ENCODE measurements around the gene PLCB1.
"Not testable (repeated sequence)": the region's sequence is repeated elsewhere in the genome, so short reads cannot be mapped to it uniquely, and the experiment has no call there.

PLCB1 gene

GRCh38 chr20:8131598-8132483, at the start of gene PLCB1:
Gene PLCB1 (plus strand): TSS chr20:8132266. CDS start chr20:8132652, 386 bp downstream.
- H3K27ac ChIP-seq (ENCODE audit: low read depth in 2 of 2, low read length in 2 of 2), result peak within 1 kb of the TSS in 1 of 2 donors; percentile 29

DNA sequence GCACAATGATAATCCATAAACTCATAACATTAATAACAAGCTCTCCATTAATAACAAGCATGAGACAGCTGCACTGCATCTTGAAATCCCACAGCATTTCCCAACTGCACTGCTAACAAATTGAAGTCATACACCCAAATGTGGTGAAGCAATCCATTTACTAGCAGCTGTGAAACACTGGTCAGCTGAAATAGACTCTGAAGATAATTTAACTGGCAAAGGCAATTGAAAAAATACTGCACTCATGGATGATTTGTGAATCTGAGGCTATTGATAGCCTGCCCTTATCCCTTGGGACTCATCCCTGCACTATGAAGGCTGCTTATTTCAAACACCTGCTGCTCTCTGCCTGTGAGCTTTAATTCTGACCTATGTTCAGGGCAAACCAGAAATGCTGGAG, 49.1 kb upstream of the PLCB1 start:
- H3K4me1 ChIP-seq (ENCODE audit: control insufficient read depth in 2 of 2, insufficient read depth in 2 of 2, low read length in 2 of 2), result no peaks in the 10 kb centered on the region
- no peak overlapping the region for H3K9ac ChIP-seq (ENCODE audit: low read depth in 1 of 2, low read length in 2 of 2)
- no peak overlapping the region for H3K27ac ChIP-seq (ENCODE audit: low read depth in 2 of 2, low read length in 2 of 2)

More at GRCh38 chr20:8131598-8132483, at the start of gene PLCB1:
- Histone ChIP-seq H3K9me3 (ENCODE audit: control insufficient read depth in 2 of 2, low read length in 2 of 2) (no peaks in the 10 kb centered on the region), H3K27me3 (ENCODE audit: control insufficient read depth in 2 of 2, insufficient read depth in 2 of 2, low read length in 2 of 2) (peaks cover 6 to 10% of the 10 kb centered on the region in 2 donors), H3K4me1 (ENCODE audit: control insufficient read depth in 2 of 2, insufficient read depth in 2 of 2, low read length in 2 of 2) (no peaks in the 10 kb centered on the region), H3K36me3 (ENCODE audit: control insufficient read depth in 2 of 2, insufficient read depth in 2 of 2, low read length in 2 of 2) (no peaks in the 10 kb centered on the region), H3K9ac (ENCODE audit: low read depth in 1 of 2, low read length in 2 of 2) (peak within 1 kb of the TSS in 1 of 2 donors; percentile 33), H3K4me3 (ENCODE audit: low read length in 2 of 2) (peak within 1 kb of the TSS; percentile 62)

GRCh38 chr20:8089668-8090067, 42.4 kb upstream of the PLCB1 start:
- no peaks in the 10 kb centered on the region for H3K36me3 ChIP-seq (ENCODE audit: control insufficient read depth in 2 of 2, insufficient read depth in 2 of 2, low read length in 2 of 2)
- H3K4me3 ChIP-seq (ENCODE audit: low read length in 2 of 2), result no peak overlapping the region
- no peaks in the 10 kb centered on the region for H3K4me1 ChIP-seq (ENCODE audit: control insufficient read depth in 2 of 2, insufficient read depth in 2 of 2, low read length in 2 of 2)
- no peak overlapping the region for H3K9ac ChIP-seq (ENCODE audit: low read depth in 1 of 2, low read length in 2 of 2)
- H3K9me3 ChIP-seq (ENCODE audit: control insufficient read depth in 2 of 2, low read length in 2 of 2), result no peaks in the 10 kb centered on the region
- H3K27me3 ChIP-seq (ENCODE audit: control insufficient read depth in 2 of 2, insufficient read depth in 2 of 2, low read length in 2 of 2), result no peaks in the 10 kb centered on the region
- no peak overlapping the region for H3K27ac ChIP-seq (ENCODE audit: low read depth in 2 of 2, low read length in 2 of 2)

More for the DNA sequence above, 49.1 kb upstream of the PLCB1 start:
- no peaks in the 10 kb centered on the region for H3K36me3 ChIP-seq (ENCODE audit: control insufficient read depth in 2 of 2, insufficient read depth in 2 of 2, low read length in 2 of 2)
- no peak overlapping the region for H3K4me3 ChIP-seq (ENCODE audit: low read length in 2 of 2)
- no peaks in the 10 kb centered on the region for H3K9me3 ChIP-seq (ENCODE audit: control insufficient read depth in 2 of 2, low read length in 2 of 2)
- no peaks in the 10 kb centered on the region for H3K27me3 ChIP-seq (ENCODE audit: control insufficient read depth in 2 of 2, insufficient read depth in 2 of 2, low read length in 2 of 2)

GRCh38 chr20:8094415-8094818, 37.6 kb upstream of the PLCB1 start:
- no peaks in the 10 kb centered on the region for H3K36me3 ChIP-seq (ENCODE audit: control insufficient read depth in 2 of 2, insufficient read depth in 2 of 2, low read length in 2 of 2)
- no peaks in the 10 kb centered on the region for H3K9me3 ChIP-seq (ENCODE audit: control insufficient read depth in 2 of 2, low read length in 2 of 2)
- no peaks in the 10 kb centered on the region for H3K4me1 ChIP-seq (ENCODE audit: control insufficient read depth in 2 of 2, insufficient read depth in 2 of 2, low read length in 2 of 2)
- no peak overlapping the region for H3K4me3 ChIP-seq (ENCODE audit: low read length in 2 of 2)
- H3K9ac ChIP-seq (ENCODE audit: low read depth in 1 of 2, low read length in 2 of 2), result no peak overlapping the region
- H3K27me3 ChIP-seq (ENCODE audit: control insufficient read depth in 2 of 2, insufficient read depth in 2 of 2, low read length in 2 of 2), result no peaks in the 10 kb centered on the region
- H3K27ac ChIP-seq (ENCODE audit: low read depth in 2 of 2, low read length in 2 of 2), result no peak overlapping the region

DNA sequence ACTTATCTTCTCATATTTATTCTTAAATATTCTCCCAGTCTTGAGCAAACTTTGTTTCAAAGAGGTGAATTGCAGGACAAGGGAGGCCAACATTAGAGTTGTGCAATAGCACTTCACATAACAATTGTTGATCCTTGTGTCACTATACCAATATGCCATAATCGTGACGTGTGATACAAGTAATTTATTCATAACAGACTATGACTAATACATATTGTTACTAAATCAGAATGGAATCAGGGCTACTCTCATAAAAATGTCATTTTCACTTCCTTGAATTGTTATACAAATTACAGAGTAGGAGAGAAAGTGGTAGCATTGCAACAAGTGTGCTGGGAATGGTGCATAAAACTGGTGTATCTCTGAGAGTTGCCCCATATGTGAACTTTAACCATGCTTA, 37.2 kb upstream of the PLCB1 start:
- Histone ChIP-seq H3K36me3 (ENCODE audit: control insufficient read depth in 2 of 2, insufficient read depth in 2 of 2, low read length in 2 of 2) (no peaks in the 10 kb centered on the region), H3K9me3 (ENCODE audit: control insufficient read depth in 2 of 2, low read length in 2 of 2) (no peaks in the 10 kb centered on the region), H3K27me3 (ENCODE audit: control insufficient read depth in 2 of 2, insufficient read depth in 2 of 2, low read length in 2 of 2) (no peaks in the 10 kb centered on the region), H3K27ac (ENCODE audit: low read depth in 2 of 2, low read length in 2 of 2) (no peak overlapping the region), H3K4me3 (ENCODE audit: low read length in 2 of 2) (no peak overlapping the region), H3K4me1 (ENCODE audit: control insufficient read depth in 2 of 2, insufficient read depth in 2 of 2, low read length in 2 of 2) (no peaks in the 10 kb centered on the region), H3K9ac (ENCODE audit: low read depth in 1 of 2, low read length in 2 of 2) (no peak overlapping the region)

DNA sequence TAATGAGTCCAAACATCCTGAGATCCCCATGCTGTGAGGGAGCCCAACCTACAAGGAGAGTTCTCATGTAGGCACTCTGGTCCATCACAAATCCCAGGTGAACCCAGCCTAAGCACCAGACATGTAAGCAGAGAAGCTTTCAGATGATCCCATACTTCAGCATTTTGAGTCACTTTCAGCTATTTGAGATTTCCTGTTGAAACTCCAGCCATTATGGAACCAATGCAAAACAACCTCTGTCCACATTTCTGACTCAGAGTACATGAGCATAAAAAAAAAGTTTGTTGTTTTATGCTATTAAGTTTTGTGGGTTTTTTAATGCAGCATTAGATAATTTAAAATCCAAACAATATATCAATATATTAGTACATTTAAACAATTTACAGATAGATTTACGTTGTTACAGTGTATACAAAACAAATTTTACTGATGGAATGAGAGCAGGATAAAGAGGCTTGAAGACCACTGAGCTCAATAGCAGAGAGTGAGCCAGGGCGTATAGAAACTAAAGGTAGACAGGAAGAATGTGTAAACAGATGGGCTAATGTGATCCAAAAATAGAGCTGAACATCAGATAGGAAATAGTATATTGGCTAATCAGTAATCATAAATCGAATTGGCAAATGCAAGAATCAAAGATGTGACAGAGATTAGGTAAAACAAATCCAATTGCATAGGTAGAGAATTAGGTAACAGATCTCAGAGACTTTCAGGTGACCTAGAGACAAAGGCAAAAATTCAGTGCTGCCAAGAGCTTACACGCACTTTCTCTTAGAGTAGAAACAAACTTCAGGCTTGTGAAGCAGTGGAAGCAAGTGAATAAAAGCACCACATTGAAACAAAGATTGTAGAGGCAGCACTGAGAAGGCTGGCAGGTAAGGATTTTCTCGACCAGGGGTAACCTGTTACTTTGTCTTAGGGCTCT, 36.2 kb upstream of the PLCB1 start:
- H3K27me3 ChIP-seq (ENCODE audit: control insufficient read depth in 2 of 2, insufficient read depth in 2 of 2, low read length in 2 of 2), result no peaks in the 10 kb centered on the region
- no peaks in the 10 kb centered on the region for H3K9me3 ChIP-seq (ENCODE audit: control insufficient read depth in 2 of 2, low read length in 2 of 2)
- H3K4me3 ChIP-seq (ENCODE audit: low read length in 2 of 2), result no peak overlapping the region
- H3K27ac ChIP-seq (ENCODE audit: low read depth in 2 of 2, low read length in 2 of 2), result no peak overlapping the region
- H3K4me1 ChIP-seq (ENCODE audit: control insufficient read depth in 2 of 2, insufficient read depth in 2 of 2, low read length in 2 of 2), result no peaks in the 10 kb centered on the region
- H3K9ac ChIP-seq (ENCODE audit: low read depth in 1 of 2, low read length in 2 of 2), result no peak overlapping the region
- H3K36me3 ChIP-seq (ENCODE audit: control insufficient read depth in 2 of 2, insufficient read depth in 2 of 2, low read length in 2 of 2), result no peaks in the 10 kb centered on the region

GRCh38 chr20:8097307-8097706, 34.8 kb upstream of the PLCB1 start:
- no peaks in the 10 kb centered on the region for H3K27me3 ChIP-seq (ENCODE audit: control insufficient read depth in 2 of 2, insufficient read depth in 2 of 2, low read length in 2 of 2)
- no peaks in the 10 kb centered on the region for H3K9me3 ChIP-seq (ENCODE audit: control insufficient read depth in 2 of 2, low read length in 2 of 2)
- H3K4me3 ChIP-seq (ENCODE audit: low read length in 2 of 2), result no peak overlapping the region
- H3K9ac ChIP-seq (ENCODE audit: low read depth in 1 of 2, low read length in 2 of 2), result no peak overlapping the region
- no peaks in the 10 kb centered on the region for H3K4me1 ChIP-seq (ENCODE audit: control insufficient read depth in 2 of 2, insufficient read depth in 2 of 2, low read length in 2 of 2)
- no peaks in the 10 kb centered on the region for H3K36me3 ChIP-seq (ENCODE audit: control insufficient read depth in 2 of 2, insufficient read depth in 2 of 2, low read length in 2 of 2)
- no peak overlapping the region for H3K27ac ChIP-seq (ENCODE audit: low read depth in 2 of 2, low read length in 2 of 2)

DNA sequence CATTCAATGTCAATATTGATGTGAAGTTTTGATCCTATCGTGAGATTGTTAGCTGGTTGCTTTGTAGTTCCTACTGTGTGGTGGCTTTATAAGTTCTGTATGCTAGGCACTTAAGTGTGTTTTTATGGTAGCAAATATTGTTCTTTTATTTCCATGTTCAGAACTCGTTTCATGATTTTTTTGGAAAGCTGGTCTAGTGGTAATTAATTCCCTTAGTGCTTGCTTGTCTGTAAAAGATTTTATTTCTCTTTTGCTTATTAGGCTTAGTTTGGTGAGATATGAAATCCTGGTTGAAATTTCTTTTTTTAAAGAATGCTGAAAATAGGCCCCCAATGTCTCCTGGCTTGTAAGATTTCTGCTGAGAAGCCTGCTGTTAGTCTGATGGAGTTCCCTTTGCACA, 27.8 kb upstream of the PLCB1 start:
- Histone ChIP-seq H3K4me3 (ENCODE audit: low read length in 2 of 2) (no peak overlapping the region), H3K9me3 (ENCODE audit: control insufficient read depth in 2 of 2, low read length in 2 of 2) (peaks cover 4 to 5% of the 10 kb centered on the region in 2 donors), H3K9ac (ENCODE audit: low read depth in 1 of 2, low read length in 2 of 2) (no peak overlapping the region), H3K27ac (ENCODE audit: low read depth in 2 of 2, low read length in 2 of 2) (no peak overlapping the region), H3K4me1 (ENCODE audit: control insufficient read depth in 2 of 2, insufficient read depth in 2 of 2, low read length in 2 of 2) (no peaks in the 10 kb centered on the region), H3K36me3 (ENCODE audit: control insufficient read depth in 2 of 2, insufficient read depth in 2 of 2, low read length in 2 of 2) (no peaks in the 10 kb centered on the region), H3K27me3 (ENCODE audit: control insufficient read depth in 2 of 2, insufficient read depth in 2 of 2, low read length in 2 of 2) (no peaks in the 10 kb centered on the region)

DNA sequence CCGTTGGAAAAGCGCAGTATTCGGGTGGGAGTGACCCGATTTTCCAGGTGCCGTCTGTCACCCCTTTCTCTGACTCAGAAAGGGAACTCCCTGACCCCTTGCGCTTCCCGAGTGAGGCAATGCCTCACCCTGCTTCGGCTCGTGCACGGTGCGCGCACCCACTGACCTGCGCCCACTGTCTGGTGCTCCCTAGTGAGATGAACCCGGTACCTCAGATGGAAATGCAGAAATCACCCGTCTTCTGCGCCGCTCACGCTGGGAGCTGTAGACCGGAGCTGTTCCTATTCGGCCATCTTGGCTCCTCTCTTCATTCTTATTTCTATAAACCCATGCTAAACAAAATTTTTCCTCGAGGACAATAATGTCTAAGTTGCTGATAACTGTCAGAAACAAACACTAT, 17.5 kb upstream of the PLCB1 start:
- H3K4me3 ChIP-seq (ENCODE audit: low read length in 2 of 2); H3K9ac ChIP-seq (ENCODE audit: low read depth in 1 of 2, low read length in 2 of 2); H3K9me3 ChIP-seq (ENCODE audit: control insufficient read depth in 2 of 2, low read length in 2 of 2); H3K36me3 ChIP-seq (ENCODE audit: control insufficient read depth in 2 of 2, insufficient read depth in 2 of 2, low read length in 2 of 2); H3K27me3 ChIP-seq (ENCODE audit: control insufficient read depth in 2 of 2, insufficient read depth in 2 of 2, low read length in 2 of 2); H3K27ac ChIP-seq (ENCODE audit: low read depth in 2 of 2, low read length in 2 of 2); H3K4me1 ChIP-seq (ENCODE audit: control insufficient read depth in 2 of 2, insufficient read depth in 2 of 2, low read length in 2 of 2): not testable (repeated sequence)

DNA sequence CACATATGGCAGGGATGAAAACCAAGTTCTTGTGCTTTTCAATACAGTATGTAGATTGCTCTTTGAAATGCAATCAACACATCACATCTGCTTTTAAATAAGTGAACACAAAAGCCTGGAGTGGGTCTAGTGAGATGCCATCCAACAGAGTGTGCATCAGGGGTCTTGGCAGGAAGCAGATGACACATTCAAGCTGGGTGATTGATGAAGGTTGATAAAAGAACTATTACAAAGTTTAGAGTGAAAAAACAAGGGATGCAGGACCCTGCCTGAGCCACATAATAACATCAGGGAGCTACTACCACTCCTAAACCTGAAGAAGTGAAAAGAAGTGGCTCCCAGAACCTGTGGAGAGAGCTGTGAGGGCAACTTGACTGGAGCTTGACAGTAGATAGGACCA, 16.6 kb upstream of the PLCB1 start:
- no peaks in the 10 kb centered on the region for H3K27me3 ChIP-seq (ENCODE audit: control insufficient read depth in 2 of 2, insufficient read depth in 2 of 2, low read length in 2 of 2)
- no peaks in the 10 kb centered on the region for H3K9me3 ChIP-seq (ENCODE audit: control insufficient read depth in 2 of 2, low read length in 2 of 2)
- H3K9ac ChIP-seq (ENCODE audit: low read depth in 1 of 2, low read length in 2 of 2), result no peak overlapping the region
- no peaks in the 10 kb centered on the region for H3K36me3 ChIP-seq (ENCODE audit: control insufficient read depth in 2 of 2, insufficient read depth in 2 of 2, low read length in 2 of 2)
- no peaks in the 10 kb centered on the region for H3K4me1 ChIP-seq (ENCODE audit: control insufficient read depth in 2 of 2, insufficient read depth in 2 of 2, low read length in 2 of 2)
- no peak overlapping the region for H3K27ac ChIP-seq (ENCODE audit: low read depth in 2 of 2, low read length in 2 of 2)
- no peak overlapping the region for H3K4me3 ChIP-seq (ENCODE audit: low read length in 2 of 2)
